Right ventricle myocardium superior (tissue), 1 donor: ENCODE measurements around the gene UNC5B. TPM values are rescaled to one million over a fixed set of nuclear protein-coding genes. Genes with fewer than 3 reads are reported as not detected.
A peak's percentile ranks its signal among the peaks of the same experiment; 100 is the strongest.

ENCODE experiments used
- ATAC-seq: fragments of 200-7000 bp; cut with Tn5 transposase; one replicate; pipeline ENCODE4 v1.9.1; 2020; ENCODE audit warnings: mild to moderate bottlenecking; ENCODE audit not compliant: poor library complexity
- DNase-seq: peaks from one replicate; pipeline ENCODE4 v3.0.0-alpha.2; 2020
- intact Hi-C: fragments of 100-400 bp; cut with DNase I; formaldehyde crosslinking; loops from one replicate; pipeline ENCODE4 v1.11.2; 2022
- total RNA-seq: library from RNA; stranded (reverse); fragmentation: NEBNext Ultra II Directional; extraction: Animal tissue kit (Norgen Biotek cat#: 25700); gene quantifications from one replicate; pipeline ENCODE4 v1.2.1, GENCODE V29; 2021
- donor health status: DM: no; HTN: yes; CAD: no; lungs with severe emphysema.

The UNC5B gene
- total RNA-seq, 1 donor from 2014 or later, result 12.2 TPM

DNA sequence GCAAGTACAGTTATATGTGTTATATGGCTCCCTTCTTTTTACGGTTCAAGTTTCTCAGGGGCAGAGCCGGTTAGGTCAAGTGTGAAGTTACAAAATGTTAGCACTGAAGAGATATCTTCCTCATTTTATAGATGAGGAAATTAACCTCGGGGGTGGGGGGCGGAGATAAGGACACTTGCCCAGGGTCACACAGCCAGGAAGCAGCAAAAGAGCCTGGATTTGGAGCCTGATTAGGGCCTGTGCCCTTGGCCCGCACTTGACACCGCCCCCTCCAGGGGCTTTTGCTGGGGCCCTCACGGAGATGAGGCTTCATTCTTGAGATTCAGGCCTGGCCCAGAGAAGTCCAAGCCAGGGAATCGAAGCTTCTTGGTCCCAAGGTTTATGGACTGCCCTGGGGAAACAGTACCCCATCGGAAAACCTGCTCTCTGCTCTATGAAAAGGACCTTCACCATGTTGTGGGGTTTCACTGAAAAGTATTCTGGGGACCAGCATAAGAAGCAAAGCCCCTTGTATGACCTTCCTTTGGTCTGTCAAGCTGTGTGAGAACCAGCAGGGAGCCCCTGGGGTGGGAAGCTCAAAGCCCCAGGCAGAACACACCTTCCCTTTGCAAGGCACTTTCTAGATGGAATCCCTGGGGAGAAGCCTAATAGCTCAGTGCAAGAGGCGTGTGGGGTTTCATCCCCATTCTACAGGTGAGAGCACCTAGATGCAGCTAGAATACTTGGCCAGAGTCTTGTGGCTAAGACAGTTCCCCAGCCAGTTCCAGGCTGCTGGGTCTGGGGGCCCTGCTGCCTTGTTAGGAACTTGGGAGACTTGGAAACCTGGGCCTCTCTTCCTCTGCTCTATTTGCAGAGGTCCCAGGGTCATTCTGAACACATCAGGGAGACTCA is 21.9 kb downstream of the UNC5B start:
- intact Hi-C loops, result no loop called here
- DNase-seq (peak; percentile 60), ATAC-seq (no peak)

DNA sequence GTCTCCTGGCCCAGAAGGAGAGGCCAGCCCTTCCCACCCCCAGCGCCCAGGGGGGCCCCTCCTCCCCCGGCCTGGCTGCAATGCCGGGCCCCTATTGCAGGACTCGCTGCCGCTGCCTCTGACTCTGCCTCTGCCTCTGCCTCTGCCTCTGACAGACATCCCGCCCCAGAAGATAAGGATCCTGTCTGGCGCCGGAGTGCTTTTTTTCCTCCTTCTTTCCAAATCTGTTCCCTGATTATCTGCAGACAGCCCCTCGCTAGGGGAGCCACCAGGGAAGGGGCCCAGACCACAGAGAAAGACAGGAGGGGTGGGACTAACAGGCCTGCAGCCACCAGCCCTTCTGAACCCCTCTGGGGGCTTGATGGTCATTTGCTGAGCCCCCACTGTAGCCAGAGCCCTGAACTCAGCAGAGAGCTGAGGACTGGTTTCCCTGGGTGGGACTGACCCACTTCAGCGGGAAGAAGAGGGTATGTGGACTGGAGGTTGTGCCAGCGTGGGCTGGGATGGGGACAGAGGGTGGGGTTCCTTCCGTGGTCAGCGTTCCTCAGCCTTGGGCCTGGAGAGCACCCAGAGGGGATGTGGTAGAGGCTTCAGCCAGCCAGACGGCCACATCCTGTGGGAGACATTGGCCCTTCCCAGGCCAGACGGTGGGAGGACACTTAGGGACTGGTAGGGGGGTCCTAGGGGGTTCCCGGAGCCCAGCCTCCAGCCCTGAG is 22.8 kb downstream of the UNC5B start:
- intact Hi-C loops, result no loop called here
- peak; percentile 62 for ATAC-seq
- DNase-seq, result peak; percentile 81

DNA sequence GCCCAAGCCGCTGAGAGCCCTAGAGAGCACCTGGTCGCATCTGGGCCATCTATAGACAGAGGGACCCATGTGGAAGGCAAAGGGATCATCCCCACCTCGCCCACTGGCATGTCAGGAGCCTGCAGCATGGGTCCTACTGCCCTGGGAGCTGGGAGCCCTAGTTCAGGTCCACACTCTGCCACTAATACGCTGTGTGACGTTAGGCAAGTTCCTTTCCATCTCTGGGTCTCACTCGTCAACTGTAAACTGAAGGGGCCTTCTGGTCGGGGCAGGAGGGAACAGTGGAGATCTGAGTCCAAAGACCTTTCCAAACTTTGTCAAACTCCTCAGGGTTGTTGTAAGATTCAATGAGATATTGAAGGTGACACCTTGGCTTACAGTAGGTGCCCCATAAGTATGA is 23.4 kb downstream of the UNC5B start:
- no peak for ATAC-seq
- intact Hi-C loops, result no loop called here
- no peak for DNase-seq

DNA sequence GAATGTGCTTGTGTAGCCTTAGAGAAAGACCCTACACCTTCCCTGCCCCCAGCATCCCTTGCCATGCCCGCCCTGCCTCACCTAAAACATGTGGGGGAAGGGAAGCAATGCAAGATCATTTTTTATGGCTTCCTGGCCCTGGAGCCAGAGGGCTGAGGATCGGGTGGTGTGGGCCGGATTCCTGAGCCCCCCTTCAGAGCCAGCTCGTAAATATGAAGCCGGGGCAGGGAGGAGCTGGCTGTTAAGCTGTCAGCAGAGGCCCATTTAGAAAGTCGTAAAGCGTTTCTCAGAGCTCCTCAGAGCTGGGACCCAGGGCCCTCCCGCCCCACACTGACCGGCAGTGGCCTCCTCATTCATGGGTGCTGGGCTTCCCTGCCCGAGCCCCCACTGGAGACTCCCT is 23.9 kb downstream of the UNC5B start:
- no peak for ATAC-seq
- intact Hi-C loops, result no loop called here
- peak; percentile 26 for DNase-seq

DNA sequence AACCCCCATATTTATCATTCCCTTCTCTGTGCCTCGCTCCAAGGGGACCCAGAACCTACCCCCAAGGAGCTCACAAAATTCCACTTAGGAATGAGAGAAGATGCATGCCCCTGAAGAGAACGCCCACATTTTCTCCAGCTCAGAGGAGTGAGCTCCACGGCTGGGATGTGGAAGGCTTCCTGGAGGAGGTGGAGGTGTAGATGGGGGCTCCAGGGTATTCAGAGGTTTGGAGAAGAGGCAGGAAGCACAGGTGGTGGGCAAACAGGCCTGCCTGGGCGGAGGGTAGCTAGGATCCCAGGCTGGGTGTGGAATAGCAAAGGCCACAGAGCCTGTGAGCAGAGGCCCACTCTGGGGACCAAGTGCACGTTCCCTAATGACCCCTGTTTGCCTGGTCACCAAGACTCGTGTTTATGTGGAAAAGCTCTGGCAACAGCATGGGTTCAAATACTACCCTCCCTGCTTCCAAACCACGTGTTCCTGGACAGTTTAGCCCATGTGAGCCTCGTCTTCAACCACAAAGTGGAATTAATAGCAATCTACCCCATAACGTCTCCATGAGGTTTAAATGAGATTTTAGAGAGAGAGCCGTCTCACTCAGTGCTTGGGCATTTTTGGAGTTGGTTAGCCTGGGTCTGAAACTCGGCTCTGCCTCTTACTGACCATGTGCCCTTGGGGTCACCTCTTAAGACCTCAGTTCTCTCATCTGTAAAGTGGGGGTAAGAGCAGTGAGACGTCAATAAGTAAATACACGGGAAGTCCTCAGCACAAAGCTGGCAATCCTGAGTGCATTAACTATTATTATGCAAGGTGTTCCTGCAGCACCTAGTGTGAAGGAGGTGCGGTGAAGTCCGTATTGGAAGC is 24.7 kb downstream of the UNC5B start:
- DNase-seq (no peak), ATAC-seq (no peak)
- intact Hi-C loops, result no loop called here

DNA sequence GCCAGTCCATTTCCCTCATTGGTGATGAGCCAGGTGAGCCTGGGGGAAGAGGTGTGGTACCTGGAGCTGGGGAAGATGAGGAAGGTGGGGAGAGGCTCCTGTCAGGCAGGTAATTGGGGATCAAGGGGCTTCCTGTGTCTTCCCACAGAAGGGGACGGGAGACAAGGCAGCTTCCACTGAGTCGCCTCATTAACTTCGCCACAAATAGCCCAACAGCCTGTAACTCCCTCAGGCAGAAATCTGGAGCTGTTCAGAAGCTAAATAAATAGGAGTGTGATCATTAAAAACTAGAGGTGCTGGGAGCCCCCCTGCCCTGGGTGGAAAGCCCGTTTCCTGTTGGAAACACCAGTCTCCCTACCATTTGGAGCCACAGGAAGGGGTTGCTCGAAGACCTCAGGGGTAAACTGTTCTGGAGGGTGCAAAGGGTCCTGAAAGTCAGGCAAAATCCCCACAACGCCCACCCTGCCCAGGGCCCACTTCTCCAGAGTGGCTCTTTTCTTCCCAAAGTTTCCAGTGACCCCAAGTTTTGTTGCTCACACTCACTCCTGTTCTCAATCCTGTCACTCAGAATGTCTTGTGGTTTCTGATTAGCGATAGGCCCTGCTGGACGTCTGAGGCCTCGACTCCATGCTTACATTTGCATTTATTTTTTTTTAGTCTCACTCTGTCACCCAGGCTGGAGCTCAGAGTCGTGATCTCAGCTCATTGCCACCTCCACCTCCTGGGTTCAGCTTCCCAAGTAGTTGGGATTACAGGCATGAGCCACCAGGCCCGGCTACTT is 25.7 kb downstream of the UNC5B start:
- intact Hi-C loops, result no loop called here
- no peak for ATAC-seq
- no peak for DNase-seq

DNA sequence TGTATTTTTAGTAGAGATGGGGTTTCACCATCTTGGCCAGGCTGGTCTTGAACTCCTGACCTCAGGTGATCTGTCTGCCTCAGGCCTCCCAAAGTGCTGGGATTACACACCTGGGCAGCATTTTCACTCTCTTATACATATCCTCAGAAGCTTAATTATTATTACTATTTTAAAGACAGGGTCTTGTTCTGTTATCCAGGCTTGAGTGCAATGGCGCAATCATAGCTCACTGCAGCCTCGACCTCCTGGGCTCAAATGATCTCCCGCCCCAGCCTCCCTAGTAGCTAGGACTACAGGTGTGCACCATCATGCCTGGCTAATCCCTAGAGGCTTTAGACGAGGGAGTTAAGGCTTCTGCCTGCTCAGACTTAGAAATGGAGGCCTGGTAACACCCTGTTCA is 26.3 kb downstream of the UNC5B start:
- intact Hi-C loops, result no loop called here
- no peak for ATAC-seq
- peak; percentile 26 for DNase-seq

DNA sequence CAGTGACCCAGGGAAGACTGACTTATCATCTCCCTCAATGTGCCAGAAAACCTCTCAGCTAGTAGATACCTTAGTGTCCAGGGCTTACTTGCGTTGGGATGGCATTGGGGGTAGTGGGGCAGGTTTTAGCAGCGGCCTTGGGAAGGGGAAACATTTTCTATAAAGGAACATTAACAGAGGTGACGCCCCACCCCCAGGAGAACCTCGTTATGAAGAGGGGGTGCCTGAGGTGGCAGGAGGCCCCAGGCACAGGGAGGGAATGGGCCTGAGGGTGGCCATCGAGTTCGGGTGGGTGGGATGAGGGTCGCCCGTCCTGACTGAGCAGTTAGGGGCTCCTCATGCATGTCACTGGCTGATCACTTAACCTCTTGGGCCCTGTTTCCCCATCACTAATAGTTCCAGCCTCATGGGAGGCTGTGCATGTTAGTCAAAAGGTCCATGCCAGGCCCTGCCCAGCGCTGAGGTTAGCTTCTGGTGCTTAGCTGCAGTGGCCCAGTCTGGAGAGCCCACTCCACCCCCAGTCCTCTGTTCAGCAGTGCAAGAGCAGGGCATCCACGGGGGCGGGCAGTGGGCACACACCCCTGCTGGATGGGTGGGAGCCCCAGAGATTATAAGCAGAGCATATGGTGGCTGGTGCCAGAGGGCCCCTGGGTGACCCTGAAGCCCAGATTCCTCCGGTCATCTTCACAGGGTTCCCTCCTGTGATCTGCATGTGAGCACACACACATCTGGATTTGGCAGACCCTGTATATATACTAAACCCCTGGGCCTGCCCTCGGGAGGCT is 27.0 kb downstream of the UNC5B start:
- peak; percentile 29 for DNase-seq

DNA sequence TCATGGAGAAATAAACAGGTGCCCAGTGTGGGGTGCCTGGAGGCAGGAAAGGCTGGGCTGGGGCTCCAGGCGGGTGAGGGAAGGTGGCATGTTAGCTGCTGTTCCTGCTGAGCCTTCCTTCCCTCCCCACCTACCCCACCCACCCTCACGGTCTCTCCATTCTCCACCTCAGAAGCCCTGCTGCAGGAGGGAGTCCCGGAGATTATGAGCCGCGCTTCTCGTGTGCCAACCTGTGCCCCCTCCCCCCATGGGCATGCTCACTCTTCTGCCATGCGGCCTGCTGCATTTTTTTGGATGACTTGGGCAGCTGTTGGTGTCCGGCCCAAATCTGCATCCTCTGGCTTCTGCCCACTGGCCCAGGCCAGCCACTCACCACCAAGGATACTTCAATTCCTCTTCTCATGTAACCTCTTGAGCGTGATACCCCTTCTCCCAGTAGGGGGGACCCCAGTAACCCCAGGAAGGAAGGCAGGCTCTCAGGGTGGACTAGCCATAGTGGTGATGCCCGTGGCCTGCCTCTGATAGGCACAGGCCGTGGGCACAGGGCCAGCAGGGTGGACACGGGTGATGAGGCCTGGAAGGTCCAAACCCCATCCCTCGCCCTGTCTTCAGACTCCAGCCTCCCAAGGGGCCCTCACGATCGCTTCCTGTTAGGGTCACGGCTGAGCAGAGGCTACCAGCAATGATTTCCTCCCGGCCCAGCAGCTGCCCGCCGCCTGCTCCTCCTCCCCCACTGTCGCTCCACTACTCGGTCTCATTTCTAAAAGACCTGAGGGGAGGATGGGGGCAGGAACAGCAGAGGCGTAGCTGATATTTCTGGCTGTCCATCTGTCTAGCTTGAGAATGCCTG is 27.8 kb downstream of the UNC5B start:
- ATAC-seq (no peak), DNase-seq (peak; percentile 50)
- intact Hi-C loops, result no loop called here

More for the DNA sequence above, 27.0 kb downstream of the UNC5B start:
- intact Hi-C loops, result no loop called here
- no peak for ATAC-seq

DNA sequence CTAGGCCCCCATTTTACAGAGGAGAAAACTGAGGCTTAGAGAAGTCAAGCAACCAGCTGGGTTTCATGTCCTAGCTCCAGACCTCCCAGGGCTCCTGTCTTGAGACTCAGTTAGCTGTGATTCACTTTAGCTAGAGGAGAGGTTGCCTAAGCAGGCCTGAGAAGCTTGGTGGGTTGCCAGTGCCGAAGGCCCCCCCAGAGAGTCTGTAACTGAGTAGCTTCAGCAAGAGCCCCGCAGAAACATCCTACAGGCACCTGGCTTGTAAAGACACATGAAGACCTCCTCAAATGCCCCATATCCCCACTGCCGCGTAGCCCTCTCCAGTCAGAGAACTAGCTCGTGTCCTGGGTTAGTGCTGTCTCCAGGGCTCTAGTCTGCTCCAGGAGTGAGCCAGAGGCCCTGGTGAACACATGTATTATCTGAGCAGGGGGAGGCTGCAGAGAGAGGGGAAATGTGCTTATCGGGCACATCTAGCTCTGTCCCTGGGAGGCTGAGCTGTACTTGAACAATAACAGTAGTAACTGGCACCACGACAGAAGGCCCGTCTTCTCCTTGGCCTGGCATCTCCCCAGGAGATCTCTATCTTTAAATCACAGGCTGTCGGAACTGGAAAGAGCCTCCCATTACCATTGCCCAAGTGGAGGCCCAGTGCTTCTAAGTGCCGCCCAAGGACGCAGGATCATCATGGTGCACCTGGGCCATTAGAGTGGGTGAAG is 28.9 kb downstream of the UNC5B start:
- DNase-seq (peak; percentile 83), ATAC-seq (peak; percentile 18)
- intact Hi-C loops, result no loop called here

DNA sequence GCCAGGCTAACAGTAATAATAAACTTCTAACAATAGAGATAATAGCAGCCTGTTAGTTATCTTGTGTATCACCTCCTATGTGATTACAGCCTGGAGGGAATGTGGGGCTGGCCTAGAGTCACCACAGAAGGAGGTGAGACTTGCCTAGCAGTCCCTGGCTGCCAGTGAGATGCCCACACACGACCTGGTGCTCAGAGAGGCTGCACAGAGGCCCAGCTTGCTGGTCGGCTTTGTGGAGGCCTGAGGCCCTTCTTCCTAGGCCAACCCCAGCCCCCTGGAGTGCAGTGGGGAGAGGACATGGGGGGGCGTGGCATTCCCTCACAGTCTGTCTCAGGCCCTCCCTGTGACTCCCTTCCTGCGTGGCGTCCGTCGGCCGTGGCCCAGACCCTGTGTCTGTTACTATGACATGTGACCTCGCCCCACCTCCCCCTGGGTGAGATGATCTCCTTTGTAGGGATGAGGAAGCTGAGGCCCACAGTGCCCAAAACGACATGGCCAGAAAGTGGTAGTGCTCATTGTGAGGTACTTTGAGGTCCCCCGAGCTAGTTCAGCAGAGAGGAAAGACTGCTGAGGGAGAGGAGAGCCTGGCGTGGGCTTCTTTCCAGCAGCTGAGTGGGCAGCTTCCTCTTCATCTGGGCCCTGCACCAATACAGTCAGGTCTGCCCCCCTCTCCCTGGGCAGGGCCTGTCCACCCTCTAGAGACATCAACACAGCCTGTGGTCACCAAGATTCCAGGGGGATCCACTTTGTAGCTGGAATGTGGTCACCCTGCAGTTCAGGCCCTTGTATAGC is 29.7 kb downstream of the UNC5B start:
- ATAC-seq (peak; percentile 13), DNase-seq (peak; percentile 49)
- intact Hi-C loops, result no loop called here

DNA sequence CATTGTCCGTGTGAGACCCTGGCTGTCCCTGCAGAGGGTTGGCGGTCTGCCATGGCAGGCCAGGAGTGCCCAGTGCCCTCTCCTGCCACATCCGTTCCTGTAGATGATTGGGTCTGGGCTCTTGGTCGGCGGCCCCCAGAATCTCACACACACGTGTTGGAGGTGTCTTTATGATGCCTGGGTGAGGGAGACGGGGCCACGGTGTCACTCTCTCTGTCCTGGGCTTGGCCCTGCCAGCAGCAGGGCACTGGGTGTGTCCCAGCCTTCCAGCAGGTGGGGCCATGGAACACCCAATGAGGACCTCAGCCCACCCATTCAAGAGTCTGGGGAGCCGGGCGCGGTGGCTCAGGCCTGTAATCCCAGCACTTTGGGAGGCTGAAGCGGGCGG is 30.2 kb downstream of the UNC5B start:
- ATAC-seq, result peak; percentile 10
- peak; percentile 58 for DNase-seq
- intact Hi-C loops, result no loop called here

DNA sequence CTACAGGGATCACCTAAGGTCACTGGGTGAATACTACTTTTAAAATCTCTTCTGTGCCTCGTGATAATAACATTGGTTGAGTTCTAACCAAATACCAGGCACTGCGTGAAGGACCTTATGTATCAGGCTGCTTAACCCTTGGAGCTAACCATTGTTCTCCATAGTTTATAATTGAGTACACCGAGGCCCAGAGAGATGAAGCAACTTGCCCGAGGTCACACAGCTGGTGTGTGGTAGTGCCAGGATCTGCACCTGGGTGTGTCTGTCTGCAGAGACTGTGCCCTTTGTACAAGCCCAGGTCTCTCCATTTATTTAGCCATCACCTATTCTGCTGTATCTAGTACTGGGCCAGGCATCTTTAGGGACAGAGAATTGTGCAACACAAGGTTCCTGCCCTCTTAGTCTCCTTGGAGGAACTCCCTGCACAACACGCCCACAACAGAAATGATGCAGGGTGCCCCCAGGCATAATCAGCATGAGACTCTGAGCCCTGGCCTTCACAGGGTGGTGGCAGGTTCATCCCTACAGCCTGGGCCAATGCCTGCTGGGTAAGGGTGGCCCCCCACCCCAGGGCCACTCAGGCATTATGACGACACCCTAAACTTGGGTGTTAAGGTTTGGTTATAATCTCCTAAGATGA is 31.5 kb downstream of the UNC5B start:
- DNase-seq, result peak; percentile 45
- ATAC-seq, result peak; percentile 45

DNA sequence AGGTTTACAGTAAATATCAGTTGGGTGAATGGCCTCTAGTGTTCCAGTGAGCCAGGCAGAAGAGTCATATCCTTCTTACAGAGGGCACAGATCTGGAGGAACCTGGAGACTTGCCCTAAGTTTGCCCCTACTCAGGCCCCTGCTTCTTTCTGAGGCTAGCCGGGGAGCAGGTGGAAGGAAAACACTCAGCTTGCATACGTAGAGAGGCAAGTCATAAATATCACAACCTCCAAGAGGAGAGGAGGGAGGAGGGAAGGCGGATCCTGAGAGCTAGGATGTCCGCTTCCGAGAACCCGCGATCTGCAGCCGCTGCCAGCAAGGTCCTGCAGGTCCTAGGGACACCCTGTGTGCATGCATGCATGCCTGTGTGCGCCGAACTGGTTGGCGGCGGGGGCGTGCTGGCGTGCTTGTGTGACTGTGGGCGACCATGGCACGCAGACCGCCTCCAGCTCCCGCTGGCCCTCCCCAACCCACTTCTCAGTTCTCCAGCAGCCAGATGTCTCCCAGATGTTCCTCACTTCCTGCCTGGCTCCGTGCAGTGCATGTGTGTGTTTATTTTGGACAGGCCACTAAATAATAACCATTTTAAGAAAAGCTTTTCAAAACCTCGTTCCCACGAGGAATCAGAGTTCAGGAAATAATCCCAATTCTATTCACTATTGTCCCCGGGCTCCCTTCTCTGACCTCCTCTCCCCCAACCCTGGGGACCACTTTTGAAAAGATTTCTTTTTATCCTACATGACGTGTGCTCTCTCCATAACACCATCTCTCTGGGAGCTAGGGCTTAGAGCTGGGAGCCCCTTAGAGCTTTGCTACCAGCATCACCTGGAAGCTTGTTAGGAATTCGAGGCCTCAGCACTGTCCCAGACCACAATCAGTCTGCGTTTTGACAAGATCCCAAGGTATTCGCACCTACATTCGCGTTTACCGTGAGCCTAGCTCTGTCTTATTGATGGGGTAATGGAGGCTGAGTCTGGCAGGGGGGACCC is 32.4 kb downstream of the UNC5B start:
- ATAC-seq (peak; percentile 66), DNase-seq (peak; percentile 78)
- intact Hi-C loops, result no loop called here

More for the DNA sequence above, 31.5 kb downstream of the UNC5B start:
- intact Hi-C loops, result no loop called here
